SK-N-SH treated with all-trans-retinoic acid at 6 μM for 48 hours (cell line): ENCODE results near the gene NHSL2.

Experiments
- CSDC2 ChIP-seq: fragments of 250-450 bp; sonication (Bioruptor Pico); IDR thresholded peaks from 2 replicates; pipeline ENCODE4 v1.5.0; 2020; ENCODE audit warnings: mild to moderate bottlenecking, moderate library complexity
- PATZ1 ChIP-seq: fragments of 250-450 bp; sonication (Bioruptor Pico); IDR thresholded peaks from 2 replicates; pipeline ENCODE4 v1.8.0; 2020; ENCODE audit warnings: mild to moderate bottlenecking, moderate library complexity, borderline replicate concordance
- RARB ChIP-seq: fragments of 250-450 bp; sonication (Bioruptor Pico); IDR thresholded peaks from 2 replicates; pipeline ENCODE4 v1.8.0; 2021; ENCODE audit warnings: mild to moderate bottlenecking, moderate library complexity
- SNAI2 ChIP-seq: fragments of 250-450 bp; sonication (Bioruptor Pico); IDR thresholded peaks from 2 replicates; pipeline ENCODE4 v1.5.0; 2020; ENCODE audit warnings: mild to moderate bottlenecking, moderate library complexity
- ZNF565 ChIP-seq: fragments of 450-650 bp; formaldehyde crosslinking; conservative IDR thresholded peaks from 2 replicates; pipeline ENCODE4 v1.5.0; 2020; ENCODE audit warnings: low read depth, mild to moderate bottlenecking, moderate library complexity
- TF ChIP-seq, protein P1 (sequence below): fragments of 250-450 bp; sonication (Bioruptor Pico); IDR thresholded peaks from 2 replicates; pipeline ENCODE4 v1.5.1; 2021; ENCODE audit warnings: mild to moderate bottlenecking, moderate library complexity

DNA sequence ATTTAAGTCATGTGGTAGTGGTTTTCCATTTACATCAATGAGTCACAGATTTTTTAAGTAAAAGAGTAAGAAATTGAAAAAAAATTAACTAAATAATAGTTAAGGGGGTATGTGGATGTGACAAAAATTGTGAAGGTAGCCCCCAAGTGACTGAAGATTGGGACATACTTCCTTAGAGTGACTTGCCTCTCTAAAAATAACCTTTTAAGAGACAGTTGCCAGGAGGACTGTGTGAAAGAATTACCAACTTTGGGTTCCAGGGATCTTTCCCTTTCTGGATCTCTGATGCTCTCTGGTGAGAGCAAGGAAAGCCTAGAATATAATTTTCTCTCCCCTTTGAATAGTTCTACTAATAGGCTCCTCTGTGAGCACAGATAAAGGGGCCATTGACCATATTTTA lies 42.7 kb downstream of the NHSL2 start:
- no peak for TF ChIP-seq RARB (CRISPR knock-in tag)
- no peak for TF ChIP-seq PATZ1 (CRISPR knock-in tag)
- TF ChIP-seq, protein P1, sequence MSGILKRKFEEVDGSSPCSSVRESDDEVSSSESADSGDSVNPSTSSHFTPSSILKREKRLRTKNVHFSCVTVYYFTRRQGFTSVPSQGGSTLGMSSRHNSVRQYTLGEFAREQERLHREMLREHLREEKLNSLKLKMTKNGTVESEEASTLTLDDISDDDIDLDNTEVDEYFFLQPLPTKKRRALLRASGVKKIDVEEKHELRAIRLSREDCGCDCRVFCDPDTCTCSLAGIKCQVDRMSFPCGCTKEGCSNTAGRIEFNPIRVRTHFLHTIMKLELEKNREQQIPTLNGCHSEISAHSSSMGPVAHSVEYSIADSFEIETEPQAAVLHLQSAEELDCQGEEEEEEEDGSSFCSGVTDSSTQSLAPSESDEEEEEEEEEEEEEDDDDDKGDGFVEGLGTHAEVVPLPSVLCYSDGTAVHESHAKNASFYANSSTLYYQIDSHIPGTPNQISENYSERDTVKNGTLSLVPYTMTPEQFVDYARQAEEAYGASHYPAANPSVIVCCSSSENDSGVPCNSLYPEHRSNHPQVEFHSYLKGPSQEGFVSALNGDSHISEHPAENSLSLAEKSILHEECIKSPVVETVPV, result no peak
- TF ChIP-seq SNAI2, result no peak
- no peak for TF ChIP-seq CSDC2 (CRISPR knock-in tag)
- TF ChIP-seq ZNF565 (CRISPR knock-in tag), result no peak
